ENCODE measurements around the gene ASXL1. TPM values are rescaled to one million over a fixed set of nuclear protein-coding genes. Genes with fewer than 3 reads are reported as not detected.

ASXL1 gene
- total RNA-seq, 1 donor: 61.7 TPM

DNA sequence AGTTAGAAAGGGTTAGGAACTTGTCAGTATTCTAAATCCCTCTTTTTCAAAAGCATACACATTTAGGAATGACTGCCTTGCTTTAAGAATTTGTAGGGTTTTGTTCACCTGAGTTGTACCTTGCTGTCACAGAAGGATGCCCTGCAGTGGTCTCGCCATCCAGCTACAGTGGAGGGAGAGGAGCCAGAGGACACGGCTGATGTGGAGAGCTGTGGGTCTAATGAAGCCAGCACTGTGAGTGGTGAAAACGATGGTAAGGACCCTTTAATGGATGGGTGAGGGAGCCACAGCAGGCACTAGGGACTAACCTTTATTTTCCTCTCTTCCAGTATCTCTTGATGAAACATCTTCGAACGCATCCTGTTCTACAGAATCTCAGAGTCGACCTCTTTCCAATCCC is 69.9 kb downstream of the ASXL1 start:
- TF ChIP-seq, protein P1, sequence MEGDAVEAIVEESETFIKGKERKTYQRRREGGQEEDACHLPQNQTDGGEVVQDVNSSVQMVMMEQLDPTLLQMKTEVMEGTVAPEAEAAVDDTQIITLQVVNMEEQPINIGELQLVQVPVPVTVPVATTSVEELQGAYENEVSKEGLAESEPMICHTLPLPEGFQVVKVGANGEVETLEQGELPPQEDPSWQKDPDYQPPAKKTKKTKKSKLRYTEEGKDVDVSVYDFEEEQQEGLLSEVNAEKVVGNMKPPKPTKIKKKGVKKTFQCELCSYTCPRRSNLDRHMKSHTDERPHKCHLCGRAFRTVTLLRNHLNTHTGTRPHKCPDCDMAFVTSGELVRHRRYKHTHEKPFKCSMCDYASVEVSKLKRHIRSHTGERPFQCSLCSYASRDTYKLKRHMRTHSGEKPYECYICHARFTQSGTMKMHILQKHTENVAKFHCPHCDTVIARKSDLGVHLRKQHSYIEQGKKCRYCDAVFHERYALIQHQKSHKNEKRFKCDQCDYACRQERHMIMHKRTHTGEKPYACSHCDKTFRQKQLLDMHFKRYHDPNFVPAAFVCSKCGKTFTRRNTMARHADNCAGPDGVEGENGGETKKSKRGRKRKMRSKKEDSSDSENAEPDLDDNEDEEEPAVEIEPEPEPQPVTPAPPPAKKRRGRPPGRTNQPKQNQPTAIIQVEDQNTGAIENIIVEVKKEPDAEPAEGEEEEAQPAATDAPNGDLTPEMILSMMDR (IDR thresholded peaks at IDR 0.05; ENCODE audit: insufficient read depth, low read depth, low read length): no peak
- DNase-seq (ENCODE audit: low read depth): no peak

DNA sequence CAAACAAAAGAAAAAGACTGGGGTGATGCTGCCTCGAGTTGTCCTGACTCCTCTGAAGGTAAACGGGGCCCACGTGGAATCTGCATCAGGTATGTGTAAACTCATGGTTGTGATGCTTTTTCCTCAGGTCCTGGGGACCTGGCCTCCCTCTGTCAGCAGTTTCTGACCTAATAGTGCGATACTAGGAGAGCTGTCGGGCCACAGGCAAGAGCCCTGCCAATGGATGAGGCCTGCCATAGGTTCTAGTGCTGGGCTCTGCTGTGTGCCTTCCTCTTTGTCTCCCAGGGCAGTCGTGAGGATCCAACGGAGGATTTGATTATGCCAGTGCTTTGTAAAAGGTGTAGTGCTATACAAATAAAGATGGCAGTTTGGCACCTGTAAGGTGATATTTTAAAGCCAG is 71.2 kb downstream of the ASXL1 start:
- DNase-seq (ENCODE audit: low read depth): no peak
- no peak overlapping the region for H3K4me3 ChIP-seq (ENCODE audit: low read depth, low read length)
- TF ChIP-seq, protein P1 (IDR thresholded peaks at IDR 0.05; ENCODE audit: insufficient read depth, low read depth, low read length): no peak

More for the DNA sequence above, 69.9 kb downstream of the ASXL1 start:
- no peak overlapping the region for H3K4me3 ChIP-seq (ENCODE audit: low read depth, low read length)

DNA sequence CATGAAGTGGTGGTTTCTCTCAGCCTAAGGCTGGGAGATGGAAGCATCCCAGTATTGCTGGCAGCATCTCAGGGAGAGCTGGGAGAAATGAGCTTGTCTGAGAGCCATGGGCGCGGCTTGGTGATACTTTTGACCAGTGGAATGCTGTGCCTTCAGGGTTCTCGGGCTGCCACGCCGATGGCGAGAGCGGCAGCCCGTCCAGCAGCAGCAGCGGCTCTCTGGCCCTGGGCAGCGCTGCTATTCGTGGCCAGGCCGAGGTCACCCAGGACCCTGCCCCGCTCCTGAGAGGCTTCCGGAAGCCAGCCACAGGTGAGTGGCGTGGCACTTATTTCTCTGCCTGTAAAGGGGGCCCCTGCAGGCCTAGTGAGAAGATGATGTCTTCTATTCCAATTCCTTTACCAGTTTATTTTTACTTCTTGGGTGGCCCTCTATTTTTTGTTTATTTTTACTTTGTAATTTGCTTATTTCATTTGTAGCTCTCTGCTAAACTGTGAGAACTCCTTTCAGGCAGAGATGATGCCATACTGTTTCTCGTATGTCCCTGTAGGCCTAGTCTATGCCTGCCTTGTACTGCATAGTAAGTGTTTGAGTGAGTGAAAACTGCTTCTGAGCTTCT is 71.7 kb downstream of the ASXL1 start:
- TF ChIP-seq, protein P1 (IDR thresholded peaks at IDR 0.05; ENCODE audit: insufficient read depth, low read depth, low read length): no peak
- DNase-seq (ENCODE audit: low read depth): no peak
- H3K4me3 ChIP-seq (ENCODE audit: low read depth, low read length): no peak overlapping the region

DNA sequence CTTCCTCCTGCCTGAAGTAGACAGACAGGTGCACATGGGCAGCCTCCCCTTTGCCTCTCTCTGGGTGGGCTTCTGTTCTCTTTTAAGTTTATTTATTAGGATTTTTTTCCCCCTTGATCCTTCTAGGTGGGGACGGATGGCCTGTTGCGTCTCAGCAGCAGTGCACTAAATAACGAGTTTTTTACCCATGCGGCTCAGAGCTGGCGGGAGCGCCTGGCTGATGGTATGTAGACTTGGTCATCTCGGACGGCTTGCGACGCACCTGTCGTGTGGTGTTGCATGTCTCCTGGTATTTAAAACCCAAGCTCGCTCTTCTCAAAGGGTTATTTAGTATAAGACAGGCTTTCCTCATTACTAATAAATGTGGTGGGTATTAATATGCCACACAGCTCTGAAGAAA is 73.3 kb downstream of the ASXL1 start:
- TF ChIP-seq, protein P1 (IDR thresholded peaks at IDR 0.05; ENCODE audit: insufficient read depth, low read depth, low read length): no peak
- H3K4me3 ChIP-seq (ENCODE audit: low read depth, low read length): no peak overlapping the region
- DNase-seq (ENCODE audit: low read depth): no peak

DNA sequence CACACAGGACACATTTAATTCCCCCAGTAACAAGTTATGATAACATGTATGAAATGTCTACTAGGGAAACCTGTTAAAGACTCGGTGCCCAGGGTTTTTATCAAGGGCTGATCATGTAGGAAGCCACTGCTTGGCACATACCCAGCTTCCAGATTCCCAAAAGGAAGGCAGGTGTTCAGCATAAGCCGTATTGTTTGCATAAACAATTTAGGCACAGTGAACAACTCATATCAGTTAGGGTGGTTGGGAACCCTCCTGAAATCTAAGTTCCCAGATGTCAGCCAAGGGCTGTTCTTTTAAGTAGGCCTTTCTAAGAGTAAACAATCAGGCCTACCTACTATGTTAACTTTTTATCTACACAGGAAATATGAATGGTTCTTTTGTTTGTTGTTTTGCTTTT is 74.1 kb downstream of the ASXL1 start:
- TF ChIP-seq, protein P1 (IDR thresholded peaks at IDR 0.05; ENCODE audit: insufficient read depth, low read depth, low read length): no peak
- DNase-seq (ENCODE audit: low read depth): no peak
- H3K4me3 ChIP-seq (ENCODE audit: low read depth, low read length): no peak overlapping the region

DNA sequence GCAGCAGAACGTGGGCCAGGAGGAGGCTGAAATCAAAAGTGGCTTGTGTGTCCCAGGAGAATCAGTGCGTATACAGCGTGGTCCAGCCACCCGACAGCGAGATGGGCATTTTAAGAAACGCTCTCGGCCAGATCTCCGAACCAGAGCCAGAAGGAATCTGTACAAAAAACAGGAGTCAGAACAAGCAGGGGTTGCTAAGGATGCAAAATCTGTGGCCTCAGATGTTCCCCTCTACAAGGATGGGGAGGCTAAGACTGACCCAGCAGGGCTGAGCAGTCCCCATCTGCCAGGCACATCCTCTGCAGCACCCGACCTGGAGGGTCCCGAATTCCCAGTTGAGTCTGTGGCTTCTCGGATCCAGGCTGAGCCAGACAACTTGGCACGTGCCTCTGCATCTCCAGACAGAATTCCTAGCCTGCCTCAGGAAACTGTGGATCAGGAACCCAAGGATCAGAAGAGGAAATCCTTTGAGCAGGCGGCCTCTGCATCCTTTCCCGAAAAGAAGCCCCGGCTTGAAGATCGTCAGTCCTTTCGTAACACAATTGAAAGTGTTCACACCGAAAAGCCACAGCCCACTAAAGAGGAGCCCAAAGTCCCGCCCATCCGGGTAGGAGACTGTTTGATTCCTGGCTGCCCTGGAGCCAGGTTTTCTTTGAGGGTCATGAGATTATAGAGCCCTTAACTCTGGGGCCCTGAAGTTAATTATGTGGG is 75.3 kb downstream of the ASXL1 start:
- DNase-seq (ENCODE audit: low read depth): peak; percentile 21
- TF ChIP-seq, protein P1 (IDR thresholded peaks at IDR 0.05; ENCODE audit: insufficient read depth, low read depth, low read length): no peak
- H3K4me3 ChIP-seq (ENCODE audit: low read depth, low read length): no peak overlapping the region
